Body of pancreas (tissue), 4 donors: ENCODE measurements around the gene GOT1.

Experiments
- POLR2A ChIP-seq, 3 donors: fragments of 450-650 bp; IDR thresholded peaks; one replicate each; pipeline ENCODE4 v1.6.1; 2016; ENCODE audit warnings: antibody characterized with exemption in 3 of 3, mild to moderate bottlenecking in 2 of 3
- TF ChIP-seq, protein P1 (sequence below), 7 experiments: fragments of 450-650 bp in 4 of 7; fragments of 200-600 bp in 3 of 7; sonication (generic) in 3 of 7; IDR thresholded peaks; one replicate each; pipeline ENCODE4 v1.5.1; 2016 to 2019; ENCODE audit warnings: antibody characterized with exemption in 7 of 7

DNA sequence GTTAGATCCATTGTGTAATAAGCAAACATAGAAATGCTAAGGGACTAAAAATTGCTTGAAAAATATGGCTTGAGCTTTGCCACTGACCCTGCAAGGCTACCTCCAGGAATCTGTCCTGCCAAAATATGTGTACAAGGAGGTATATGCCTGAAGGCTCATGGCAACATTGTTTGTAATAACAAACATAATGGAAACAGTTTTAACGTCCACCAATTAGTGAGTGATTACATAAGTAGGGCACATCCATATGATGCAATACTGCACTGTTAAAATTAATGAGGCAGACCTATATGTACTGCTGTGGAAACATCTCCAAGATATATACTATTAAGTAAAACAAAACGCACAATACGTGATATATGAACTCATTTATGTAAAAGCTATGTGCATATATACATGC lies 13.1 kb upstream of the GOT1 start:
- TF ChIP-seq, protein P1, sequence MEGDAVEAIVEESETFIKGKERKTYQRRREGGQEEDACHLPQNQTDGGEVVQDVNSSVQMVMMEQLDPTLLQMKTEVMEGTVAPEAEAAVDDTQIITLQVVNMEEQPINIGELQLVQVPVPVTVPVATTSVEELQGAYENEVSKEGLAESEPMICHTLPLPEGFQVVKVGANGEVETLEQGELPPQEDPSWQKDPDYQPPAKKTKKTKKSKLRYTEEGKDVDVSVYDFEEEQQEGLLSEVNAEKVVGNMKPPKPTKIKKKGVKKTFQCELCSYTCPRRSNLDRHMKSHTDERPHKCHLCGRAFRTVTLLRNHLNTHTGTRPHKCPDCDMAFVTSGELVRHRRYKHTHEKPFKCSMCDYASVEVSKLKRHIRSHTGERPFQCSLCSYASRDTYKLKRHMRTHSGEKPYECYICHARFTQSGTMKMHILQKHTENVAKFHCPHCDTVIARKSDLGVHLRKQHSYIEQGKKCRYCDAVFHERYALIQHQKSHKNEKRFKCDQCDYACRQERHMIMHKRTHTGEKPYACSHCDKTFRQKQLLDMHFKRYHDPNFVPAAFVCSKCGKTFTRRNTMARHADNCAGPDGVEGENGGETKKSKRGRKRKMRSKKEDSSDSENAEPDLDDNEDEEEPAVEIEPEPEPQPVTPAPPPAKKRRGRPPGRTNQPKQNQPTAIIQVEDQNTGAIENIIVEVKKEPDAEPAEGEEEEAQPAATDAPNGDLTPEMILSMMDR (IDR thresholded peaks at IDR 0.05): no peak
- TF ChIP-seq POLR2A (IDR thresholded peaks at IDR 0.05): no peak
